Activated B cell treated with CpG ODN at 0.5 μM for 24 hours (primary cell): Measurements from ENCODE around the gene WWOX. TPM values are rescaled to one million over a fixed set of nuclear protein-coding genes. Genes with fewer than 3 reads are reported as not detected.

Experiments used
- ATAC-seq: fragments of 200-7000 bp; cut with Tn5 transposase; one replicate; pipeline ENCODE4 v1.10.0; 2021; ENCODE audit warnings: low read depth, mild to moderate bottlenecking, moderate library complexity
- CTCF ChIA-PET: fragments of 350-600 bp; sonication (Branson Sonifier 250); formaldehyde crosslinking; loops from one replicate; lab custom pipeline; 2021; ENCODE audit warnings: antibody characterized with exemption; lab: Charles Lee
- POLR2A ChIA-PET: fragments of 350-600 bp; sonication (Branson Sonifier 250); formaldehyde crosslinking; loops from one replicate; lab custom pipeline; 2021; ENCODE audit warnings: antibody characterized with exemption; lab: Charles Lee
- DNase-seq: peaks from one replicate; pipeline ENCODE4 v3.0.0; 2022
- H3K27ac Mint-ChIP-seq: one replicate; pipeline ENCODE4 v1.8.0; 2020; ENCODE audit warnings: mixed read lengths
- H3K27me3 Mint-ChIP-seq: one replicate; pipeline ENCODE4 v1.8.0; 2021; ENCODE audit warnings: mixed read lengths
- H3K36me3 Mint-ChIP-seq: one replicate; pipeline ENCODE4 v1.8.0; 2021; ENCODE audit warnings: low read depth, mixed read lengths
- H3K4me1 Mint-ChIP-seq: one replicate; pipeline ENCODE4 v1.8.0; 2021; ENCODE audit warnings: mixed read lengths
- H3K4me3 Mint-ChIP-seq: one replicate; pipeline ENCODE4 v1.8.0; 2020; ENCODE audit warnings: mild to moderate bottlenecking, mixed read lengths
- H3K9me3 Mint-ChIP-seq: one replicate; pipeline ENCODE4 v1.8.0; 2020; ENCODE audit warnings: mixed read lengths
- intact Hi-C: fragments of 100-400 bp; cut with micrococcal nuclease; formaldehyde crosslinking; loops from one replicate; pipeline ENCODE4 v1.15.1; 2024
- total RNA-seq: library from RNA; stranded (reverse); gene quantifications from 2 replicates; pipeline ENCODE4 v1.2.3, GENCODE V29; 2022
- TF ChIP-seq, protein P1 (sequence below): fragments of 200-600 bp; IDR thresholded peaks from one replicate; pipeline ENCODE4 v1.8.0; 2022; ENCODE audit warnings: antibody characterized with exemption, mild to moderate bottlenecking

The WWOX gene
- total RNA-seq, 1 donor from 2014 or later = 22.6 TPM

- no peak for DNase-seq
- Mint-ChIP-seq H3K4me1 (no peaks in the 10 kb centered on the region), H3K27ac (no peak overlapping the region), H3K4me3 (no peak overlapping the region), H3K27me3 (no peaks in the 10 kb centered on the region), H3K9me3 (peaks cover 11% of the 10 kb centered on the region), H3K36me3 (peaks cover 2% of the 10 kb centered on the region)
- ATAC-seq = no peak
- TF ChIP-seq, protein P1, sequence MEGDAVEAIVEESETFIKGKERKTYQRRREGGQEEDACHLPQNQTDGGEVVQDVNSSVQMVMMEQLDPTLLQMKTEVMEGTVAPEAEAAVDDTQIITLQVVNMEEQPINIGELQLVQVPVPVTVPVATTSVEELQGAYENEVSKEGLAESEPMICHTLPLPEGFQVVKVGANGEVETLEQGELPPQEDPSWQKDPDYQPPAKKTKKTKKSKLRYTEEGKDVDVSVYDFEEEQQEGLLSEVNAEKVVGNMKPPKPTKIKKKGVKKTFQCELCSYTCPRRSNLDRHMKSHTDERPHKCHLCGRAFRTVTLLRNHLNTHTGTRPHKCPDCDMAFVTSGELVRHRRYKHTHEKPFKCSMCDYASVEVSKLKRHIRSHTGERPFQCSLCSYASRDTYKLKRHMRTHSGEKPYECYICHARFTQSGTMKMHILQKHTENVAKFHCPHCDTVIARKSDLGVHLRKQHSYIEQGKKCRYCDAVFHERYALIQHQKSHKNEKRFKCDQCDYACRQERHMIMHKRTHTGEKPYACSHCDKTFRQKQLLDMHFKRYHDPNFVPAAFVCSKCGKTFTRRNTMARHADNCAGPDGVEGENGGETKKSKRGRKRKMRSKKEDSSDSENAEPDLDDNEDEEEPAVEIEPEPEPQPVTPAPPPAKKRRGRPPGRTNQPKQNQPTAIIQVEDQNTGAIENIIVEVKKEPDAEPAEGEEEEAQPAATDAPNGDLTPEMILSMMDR = no peak
- intact Hi-C loops = no loop called here
- CTCF ChIA-PET = no interaction called here
- POLR2A ChIA-PET = no interaction called here
Measured at GRCh38 chr16:78906135-78906534, 806.7 kb downstream of the WWOX start.

DNA sequence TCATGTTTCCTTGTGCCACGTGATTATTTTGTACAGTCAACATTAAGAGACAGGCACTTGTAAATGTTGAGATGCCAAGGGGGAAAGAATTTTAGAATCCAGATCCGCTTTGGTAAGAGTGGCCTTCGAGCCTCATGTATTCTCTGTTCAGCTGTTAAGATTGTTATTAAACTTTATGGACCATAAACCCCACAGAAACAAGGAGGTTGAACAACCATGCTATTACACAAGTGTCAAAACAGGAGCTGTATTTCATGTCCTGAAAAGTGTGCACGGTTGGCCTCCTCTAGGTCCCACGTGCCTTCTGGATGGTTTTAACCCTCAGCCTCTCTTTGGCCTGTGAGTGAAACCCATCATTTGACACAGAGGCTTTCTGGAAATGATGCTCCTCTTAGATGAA is 809.8 kb downstream of the WWOX start:
- Mint-ChIP-seq H3K4me1 (no peaks in the 10 kb centered on the region), H3K4me3 (no peak overlapping the region), H3K27ac (no peak overlapping the region), H3K27me3 (no peaks in the 10 kb centered on the region), H3K36me3 (peaks cover 2% of the 10 kb centered on the region), H3K9me3 (peaks cover 12% of the 10 kb centered on the region)
- intact Hi-C loops = no loop called here
- TF ChIP-seq, protein P1 = no peak
- ATAC-seq (no peak), DNase-seq (no peak)
- ChIA-PET POLR2A (no interaction called here), CTCF (no interaction called here)

GRCh38 chr16:78915811-78916345 is 816.4 kb downstream of the WWOX start:
- TF ChIP-seq, protein P1 = no peak
- POLR2A ChIA-PET = no interaction called here
- no peak overlapping the region for H3K27ac Mint-ChIP-seq

GRCh38 chr16:78916928-78917545 is 817.6 kb downstream of the WWOX start:
- ChIA-PET POLR2A (interaction anchor here (0.5 to 0.6 kb wide), 2 partner anchors 44 to 455 kb away, joined by 4 to 5 read pairs; no protein-coding TSS in a partner anchor), CTCF (no interaction called here)
- DNase-seq = no peak
- H3K9me3 Mint-ChIP-seq = peaks cover 19% of the 10 kb centered on the region
- intact Hi-C loops = no loop called here
- TF ChIP-seq, protein P1 = no peak
- no peak overlapping the region for H3K27ac Mint-ChIP-seq
- H3K27me3 Mint-ChIP-seq = no peaks in the 10 kb centered on the region
- H3K36me3 Mint-ChIP-seq = peaks cover 17% of the 10 kb centered on the region
- no peak overlapping the region for H3K4me3 Mint-ChIP-seq
- no peaks in the 10 kb centered on the region for H3K4me1 Mint-ChIP-seq
- ATAC-seq = no peak

More at GRCh38 chr16:78915811-78916345, 816.4 kb downstream of the WWOX start:
- H3K4me1 Mint-ChIP-seq = no peaks in the 10 kb centered on the region
- intact Hi-C loops = no loop called here
- H3K9me3 Mint-ChIP-seq = peaks cover 13% of the 10 kb centered on the region
- no peak overlapping the region for H3K4me3 Mint-ChIP-seq
- CTCF ChIA-PET = no interaction called here
- no peaks in the 10 kb centered on the region for H3K27me3 Mint-ChIP-seq
- peaks cover 11% of the 10 kb centered on the region for H3K36me3 Mint-ChIP-seq
- ATAC-seq = no peak
- no peak for DNase-seq

DNA sequence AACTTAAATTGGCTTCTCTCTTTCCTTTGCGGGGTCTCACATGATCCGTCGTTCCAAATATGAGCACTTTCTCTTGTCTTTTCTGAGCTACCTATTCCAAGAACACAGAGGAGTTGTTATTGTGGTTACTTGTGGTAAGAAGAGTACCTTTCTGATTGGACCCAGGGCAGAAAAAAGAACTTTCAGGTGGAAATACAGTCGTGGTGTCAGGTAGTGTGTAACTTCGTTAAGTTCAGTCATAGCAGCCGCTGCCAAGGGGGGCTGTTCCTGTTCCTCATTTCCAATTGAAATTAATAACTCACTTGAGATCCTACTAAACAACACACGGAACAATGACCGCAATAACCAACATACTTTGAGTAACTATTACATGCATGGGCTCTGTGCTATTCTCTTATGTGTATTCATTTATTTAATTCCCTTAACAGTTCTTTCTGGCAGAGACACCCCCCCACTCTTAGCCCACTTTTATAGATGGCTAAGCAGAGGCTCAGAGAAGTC is 819.4 kb downstream of the WWOX start:
- ATAC-seq (no peak), DNase-seq (no peak)
- Mint-ChIP-seq H3K36me3 (peaks cover 21% of the 10 kb centered on the region), H3K4me3 (no peak overlapping the region), H3K9me3 (peaks cover 20% of the 10 kb centered on the region), H3K27me3 (no peaks in the 10 kb centered on the region), H3K4me1 (no peaks in the 10 kb centered on the region), H3K27ac (no peak overlapping the region)
- intact Hi-C loops = no loop called here
- ChIA-PET POLR2A (no interaction called here), CTCF (no interaction called here)
- TF ChIP-seq, protein P1 = no peak
